HCT116 (cell line): ENCODE measurements around the gene SPTBN4. TPM values are rescaled to one million over a fixed set of nuclear protein-coding genes. Genes with fewer than 3 reads are reported as not detected.

Experiments
- ATAC-seq: fragments of 200-7000 bp; cut with Tn5 transposase; 2 replicates; pipeline ENCODE4 v1.9.1; 2020; ENCODE audit warnings: mild to moderate bottlenecking, moderate library complexity
- BruUV-seq: library from RNA; stranded (reverse); fragments of 400-500 nt; replicated peaks from 2 replicates; lab custom pipeline; 2021; lab: Mats Ljungman, UMichigan
- CTCF ChIA-PET: fragments of 300-600 bp; sonication (Branson Sonifier 250); formaldehyde crosslinking; loops from one replicate; lab custom pipeline; 2021; ENCODE audit warnings: antibody characterized with exemption; lab: Charles Lee
- POLR2A ChIA-PET: fragments of 300-600, 350-600 bp; sonication (Branson Sonifier 250); formaldehyde crosslinking; loops from one replicate; lab custom pipeline; 2021; ENCODE audit warnings: antibody characterized with exemption; lab: Charles Lee
- RAD21 ChIA-PET, 2 experiments: fragments of 300-600 bp; sonication (Branson Sonifier 250); formaldehyde crosslinking; loops; one replicate each; lab custom pipeline; 2023; ENCODE audit warnings: low total read pairs in 2 of 2; ENCODE audit not compliant: uncharacterized antibody in 2 of 2, unreplicated experiment in 2 of 2, low non-redundant PET in 1 of 2; lab: Charles Lee
- DNase-seq: peaks from one replicate; pipeline ENCODE4 v3.0.0-alpha.2; 2010; ENCODE audit warnings: low read depth, low spot score
- H2AFZ ChIP-seq: fragments of 200-600 bp; shearing (Covaris generic), sonication (generic); 2 replicates; pipeline ENCODE4 v1.6.1; 2017; ENCODE audit warnings: low read depth, mixed run types, mixed read lengths, antibody characterized with exemption, low read length; ENCODE audit not compliant: poor library complexity, severe bottlenecking
- H3K27ac ChIP-seq: 2 replicates; pipeline ENCODE4 v1.5.1; 2012; ENCODE audit warnings: low read depth, low read length
- H3K27me3 ChIP-seq: fragments of 200-600 bp; sonication (generic); 2 replicates; pipeline ENCODE4 v1.6.1; 2016; ENCODE audit warnings: mixed run types, low read length, mixed read lengths; ENCODE audit not compliant: insufficient read depth
- H3K36me3 ChIP-seq, 2 experiments: fragments of 200-500 bp in 1 of 2; fragments of 200-600 bp in 1 of 2; sonication (Bioruptor generic) in 1 of 2; sonication (generic) in 1 of 2; 2 replicates each; pipeline versions ENCODE4 v1.5.1 to v1.6.1; 2014 to 2016; ENCODE audit warnings: low read length in 2 of 2, inconsistent platforms in 1 of 2, mixed read lengths in 1 of 2, mixed run types in 1 of 2; ENCODE audit not compliant: insufficient read depth in 2 of 2, control insufficient read depth in 1 of 2
- H3K4me1 ChIP-seq, 2 experiments: fragments of 200-600 bp in 1 of 2; sonication (generic) in 1 of 2; 2 replicates each; pipeline versions ENCODE4 v1.5.1 to v1.6.1; 2012 to 2017; ENCODE audit warnings: low read length in 2 of 2, inconsistent platforms in 1 of 2, mild to moderate bottlenecking in 1 of 2, mixed read lengths in 1 of 2, mixed run types in 1 of 2, moderate library complexity in 1 of 2; ENCODE audit not compliant: insufficient read depth in 2 of 2, control insufficient read depth in 1 of 2
- H3K4me2 ChIP-seq: fragments of 200-600 bp; sonication (generic); 2 replicates; pipeline ENCODE4 v1.6.1; 2017; ENCODE audit warnings: mixed run types, low read length, mixed read lengths
- H3K4me3 ChIP-seq, 2 experiments: fragments of 200-600 bp in 1 of 2; sonication (generic) in 1 of 2; replicated peaks in 1 of 2; 2 replicates each; pipeline ENCODE4 v1.5.1; 2011 to 2016; ENCODE audit warnings: low read length in 2 of 2, control low read depth in 1 of 2, low read depth in 1 of 2, mild to moderate bottlenecking in 1 of 2, mixed read lengths in 1 of 2, mixed run types in 1 of 2
- H3K79me2 ChIP-seq: fragments of 200-600 bp; sonication (generic); 2 replicates; pipeline ENCODE4 v1.6.1; 2017; ENCODE audit warnings: mild to moderate bottlenecking, mixed run types, low read length, moderate library complexity, mixed read lengths; ENCODE audit not compliant: insufficient read depth
- H3K9ac ChIP-seq: fragments of 200-600 bp; sonication (generic); 2 replicates; pipeline ENCODE4 v1.6.1; 2016; ENCODE audit warnings: low read length, mixed read lengths
- H3K9me2 ChIP-seq: fragments of 200-600 bp; sonication (generic), shearing (Covaris generic); 2 replicates; pipeline ENCODE4 v1.6.1; 2017; ENCODE audit warnings: mixed run types, mild to moderate bottlenecking, moderate library complexity; ENCODE audit not compliant: insufficient read depth
- H3K9me3 ChIP-seq, 2 experiments: fragments of 200-500 bp in 1 of 2; fragments of 200-600 bp in 1 of 2; sonication (Bioruptor generic) in 1 of 2; sonication (generic) in 1 of 2; 2 replicates each; pipeline ENCODE4 v1.6.1; 2014 to 2017; ENCODE audit warnings: low read length in 2 of 2, mixed read lengths in 2 of 2, inconsistent platforms in 1 of 2, low read depth in 1 of 2, mild to moderate bottlenecking in 1 of 2, mixed run types in 1 of 2, moderate library complexity in 1 of 2; ENCODE audit not compliant: control insufficient read depth in 1 of 2, insufficient read depth in 1 of 2
- H4K20me1 ChIP-seq: fragments of 200-600 bp; sonication (generic), shearing (Covaris generic); 2 replicates; pipeline ENCODE4 v1.6.1; 2017; ENCODE audit warnings: mixed run types, mild to moderate bottlenecking, moderate library complexity; ENCODE audit not compliant: insufficient read depth
- CEBPB ChIP-seq: IDR thresholded peaks from 2 replicates; pipeline ENCODE4 v1.6.1; 2012; ENCODE audit warnings: low read depth
- EGR1 ChIP-seq: IDR thresholded peaks from 2 replicates; pipeline ENCODE4 v1.6.1; 2012; ENCODE audit warnings: low read depth
- EZH2 ChIP-seq: fragments of 200-600 bp; sonication (generic); IDR thresholded peaks from 2 replicates; pipeline ENCODE4 v1.6.1; 2017; ENCODE audit warnings: antibody characterized with exemption, mixed run types
- EZH2phosphoT487 ChIP-seq: fragments of 200-600 bp; IDR thresholded peaks from 2 replicates; pipeline ENCODE4 v1.6.1; 2018; ENCODE audit warnings: antibody characterized with exemption, borderline replicate concordance
- FOSL1 ChIP-seq: IDR thresholded peaks from 2 replicates; pipeline ENCODE4 v1.6.1; 2012; ENCODE audit warnings: low read depth
- RAD21 ChIP-seq: IDR thresholded peaks from 2 replicates; pipeline ENCODE4 v1.6.1; 2012; ENCODE audit warnings: low read depth, mild to moderate bottlenecking
- ZBTB33 ChIP-seq: IDR thresholded peaks from 2 replicates; pipeline ENCODE4 v1.6.1; 2011; ENCODE audit warnings: mild to moderate bottlenecking, low read length, moderate library complexity; ENCODE audit not compliant: insufficient replicate concordance; ENCODE audit errors: extremely low read depth
- intact Hi-C: fragments of 100-400 bp; cut with micrococcal nuclease; formaldehyde crosslinking; loops from 2 replicates; pipeline ENCODE4 v1.10.0; 2022
- total RNA-seq: library from RNA; stranded (reverse); gene quantifications from one replicate; pipeline ENCODE4 v1.2.1, GENCODE V29; 2021; ENCODE audit not compliant: unreplicated experiment

Gene SPTBN4
- total RNA-seq, 1 experiment from 2014 or later, result 4.6 TPM

- TF ChIP-seq RAD21, result no peak
Measured at GRCh38 chr19:40598918-40599307, 132.1 kb downstream of the SPTBN4 start (continued).

- H3K9me3 ChIP-seq, result no peaks in the 10 kb centered on the region
- RAD21 ChIA-PET, result interaction anchor here in 1 of 2 experiments (0.7 kb wide), 1 partner anchor 135 kb away, joined by 3 read pairs; no protein-coding TSS in a partner anchor
- no peaks in the 10 kb centered on the region for H3K36me3 ChIP-seq
- H3K9ac ChIP-seq, result 0 out of 2 replicates have a peak overlapping the region, but pooled peaks have one; percentile 85
- H3K9me2 ChIP-seq, result no peaks in the 10 kb centered on the region
- H3K4me3 ChIP-seq, result no peak overlapping the region
- POLR2A ChIA-PET, result interaction anchor here (0.9 to 1.6 kb wide), 3 partner anchors 14 to 29 kb away, joined by 3 to 7 read pairs (median 3); no protein-coding TSS in a partner anchor
- H3K4me1 ChIP-seq, result peaks cover 31 to 76% of the 10 kb centered on the region in 2 experiments
- H3K27me3 ChIP-seq, result no peaks in the 10 kb centered on the region
- no peak for TF ChIP-seq EZH2
- TF ChIP-seq EGR1, result no peak
- no peak for TF ChIP-seq ZBTB33
- no peak for TF ChIP-seq CEBPB
- TF ChIP-seq EZH2phosphoT487, result no peak
- no peak for TF ChIP-seq FOSL1
- intact Hi-C loops, result loop anchor here (5.0 kb wide), 1 partner anchor 77 kb away; no protein-coding TSS in a partner anchor
- CTCF ChIA-PET, result interaction anchor here (1.0 to 3.9 kb wide), 7 partner anchors 21 to 294 kb away, joined by 3 to 27 read pairs (median 5); no protein-coding TSS in a partner anchor
- no peak overlapping the region for H2AFZ ChIP-seq
- peaks cover 11% of the 10 kb centered on the region; the same call in 1 of the 2 replicates for H3K79me2 ChIP-seq
- DNase-seq (no peak), ATAC-seq (no peak)
- H3K4me2 ChIP-seq, result peak overlapping the region; percentile 91
- H4K20me1 ChIP-seq, result no peaks in the 10 kb centered on the region
- 0 out of 2 replicates have a peak overlapping the region, but pooled peaks have one; percentile 63 for H3K27ac ChIP-seq
- no TSS peak for BruUV-seq
Measured at GRCh38 chr19:40599331-40599901, 132.6 kb downstream of the SPTBN4 start.
